PFSK-1 (cell line): ENCODE measurements around the gene GMFB.

Experiments
- FOXP2 ChIP-seq: optimal IDR thresholded peaks from 2 replicates; pipeline ENCODE3; 2011; ENCODE audit warnings: borderline replicate concordance, control low read depth, inconsistent platforms; ENCODE audit not compliant: insufficient read depth; ENCODE audit errors: extremely low read length, extremely low read depth
- POLR2AphosphoS5 ChIP-seq: IDR thresholded peaks from 2 replicates; pipeline ENCODE4 v1.6.1; 2012; ENCODE audit warnings: low read depth, mild to moderate bottlenecking, control low read depth, low read length, moderate library complexity
- SIN3A ChIP-seq: IDR thresholded peaks from 2 replicates; pipeline ENCODE4 v1.6.1; 2012; ENCODE audit warnings: mild to moderate bottlenecking, low read length, moderate library complexity, borderline replicate concordance; ENCODE audit not compliant: insufficient read depth
- TAF1 ChIP-seq: IDR thresholded peaks from 2 replicates; pipeline ENCODE4 v1.6.1; 2012; ENCODE audit warnings: low read length, control low read depth, borderline replicate concordance; ENCODE audit not compliant: insufficient read depth
- TF ChIP-seq, protein P1 (sequence below), 2 experiments: IDR thresholded peaks; 2 replicates each; pipeline versions ENCODE4 v1.6.1 to v1.8.0; 2011 to 2012; ENCODE audit warnings: low read depth in 2 of 2, low read length in 2 of 2, control low read depth in 1 of 2, inconsistent platforms in 1 of 2, mild to moderate bottlenecking in 1 of 2, moderate library complexity in 1 of 2; ENCODE audit not compliant: insufficient read depth in 1 of 2

DNA sequence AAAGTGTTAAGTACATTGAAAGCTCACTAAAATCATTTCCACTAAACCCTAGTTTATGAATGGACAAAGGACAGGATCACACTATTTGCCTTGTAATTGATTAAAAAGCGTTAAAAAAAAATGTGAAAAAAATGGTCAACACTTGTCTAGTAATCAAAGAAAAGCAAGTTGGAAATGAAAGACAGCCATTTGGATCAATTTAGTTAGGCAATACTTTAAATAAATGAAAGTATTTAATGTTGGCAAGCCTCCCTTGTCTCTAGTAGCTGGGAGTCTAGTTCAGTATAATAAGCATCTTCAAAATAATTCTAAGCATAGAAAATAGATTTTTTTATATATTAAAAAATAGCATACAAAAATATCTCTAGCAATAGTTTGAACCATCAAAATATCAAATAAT lies 33.4 kb downstream of the GMFB start:
- TF ChIP-seq, protein P1, sequence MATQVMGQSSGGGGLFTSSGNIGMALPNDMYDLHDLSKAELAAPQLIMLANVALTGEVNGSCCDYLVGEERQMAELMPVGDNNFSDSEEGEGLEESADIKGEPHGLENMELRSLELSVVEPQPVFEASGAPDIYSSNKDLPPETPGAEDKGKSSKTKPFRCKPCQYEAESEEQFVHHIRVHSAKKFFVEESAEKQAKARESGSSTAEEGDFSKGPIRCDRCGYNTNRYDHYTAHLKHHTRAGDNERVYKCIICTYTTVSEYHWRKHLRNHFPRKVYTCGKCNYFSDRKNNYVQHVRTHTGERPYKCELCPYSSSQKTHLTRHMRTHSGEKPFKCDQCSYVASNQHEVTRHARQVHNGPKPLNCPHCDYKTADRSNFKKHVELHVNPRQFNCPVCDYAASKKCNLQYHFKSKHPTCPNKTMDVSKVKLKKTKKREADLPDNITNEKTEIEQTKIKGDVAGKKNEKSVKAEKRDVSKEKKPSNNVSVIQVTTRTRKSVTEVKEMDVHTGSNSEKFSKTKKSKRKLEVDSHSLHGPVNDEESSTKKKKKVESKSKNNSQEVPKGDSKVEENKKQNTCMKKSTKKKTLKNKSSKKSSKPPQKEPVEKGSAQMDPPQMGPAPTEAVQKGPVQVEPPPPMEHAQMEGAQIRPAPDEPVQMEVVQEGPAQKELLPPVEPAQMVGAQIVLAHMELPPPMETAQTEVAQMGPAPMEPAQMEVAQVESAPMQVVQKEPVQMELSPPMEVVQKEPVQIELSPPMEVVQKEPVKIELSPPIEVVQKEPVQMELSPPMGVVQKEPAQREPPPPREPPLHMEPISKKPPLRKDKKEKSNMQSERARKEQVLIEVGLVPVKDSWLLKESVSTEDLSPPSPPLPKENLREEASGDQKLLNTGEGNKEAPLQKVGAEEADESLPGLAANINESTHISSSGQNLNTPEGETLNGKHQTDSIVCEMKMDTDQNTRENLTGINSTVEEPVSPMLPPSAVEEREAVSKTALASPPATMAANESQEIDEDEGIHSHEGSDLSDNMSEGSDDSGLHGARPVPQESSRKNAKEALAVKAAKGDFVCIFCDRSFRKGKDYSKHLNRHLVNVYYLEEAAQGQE (IDR thresholded peaks at IDR 0.05; ENCODE audit: insufficient read depth in 1 of 2, low read depth in 2 of 2, low read length in 2 of 2): no peak
- TF ChIP-seq SIN3A (no peak), POLR2AphosphoS5 (no peak), TAF1 (no peak), FOXP2 (no peak)
